IPS-11a (cell line): ENCODE results near the gene CENPU.

Experiments used
- H3K4me3 ChIP-seq: one replicate; pipeline ENCODE4 v1.5.1; 2013; ENCODE audit warnings: low read depth, low read length, control low read depth

The CENPU gene

DNA sequence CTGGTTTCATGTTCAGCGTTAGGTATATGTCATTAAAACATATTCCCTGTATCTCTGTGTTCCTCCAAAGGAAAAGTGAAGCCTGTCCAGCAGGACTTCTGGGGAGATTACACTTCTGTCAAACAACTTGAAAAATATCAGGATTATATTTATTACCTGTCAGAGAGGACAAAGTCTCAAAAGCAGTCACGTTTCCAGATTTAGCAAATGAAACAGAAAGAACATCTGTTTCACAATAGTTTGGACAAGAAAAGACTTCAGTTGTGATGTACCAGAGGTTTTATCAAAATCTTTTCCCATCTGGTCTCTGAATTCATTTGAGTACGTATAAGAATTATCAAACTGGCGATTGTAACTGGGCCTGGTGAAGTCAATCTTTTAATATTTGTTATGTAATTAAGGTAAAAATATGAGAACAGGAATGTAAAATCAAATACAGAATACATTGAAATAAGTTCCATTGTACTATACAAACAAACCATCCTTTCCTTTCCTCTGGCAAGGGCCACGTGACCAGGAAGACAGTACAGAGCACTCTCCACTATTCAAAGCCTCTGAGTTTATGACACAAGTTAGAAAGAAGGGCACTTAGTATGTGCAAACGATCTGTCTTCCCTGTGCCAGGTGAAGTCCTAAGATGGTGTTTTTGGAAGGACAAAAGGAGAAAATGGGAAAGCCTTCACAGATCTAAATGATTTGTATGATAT lies 87.8 kb downstream of the CENPU start:
- no peak overlapping the region for H3K4me3 ChIP-seq

- no peak overlapping the region for H3K4me3 ChIP-seq
Observed at GRCh38 chr4:184644553-184645307, 89.2 kb downstream of the CENPU start.
